PC-3 (cell line): ENCODE results near the gene FOXM1. TPM values are rescaled to one million over a fixed set of nuclear protein-coding genes. Genes with fewer than 3 reads are reported as not detected.
A peak's percentile ranks its signal among the peaks of the same experiment; 100 is the strongest.

Experiments used
- ATAC-seq: fragments of 200-7000 bp; cut with Tn5 transposase; 2 replicates; pipeline ENCODE4 v1.9.1; 2020; ENCODE audit warnings: mild to moderate bottlenecking, moderate library complexity
- BruUV-seq: library from RNA; stranded (reverse); fragments of 400-500 nt; replicated peaks from 2 replicates; lab custom pipeline; 2021; lab: Mats Ljungman, UMichigan
- CTCF ChIA-PET: fragments of 300-600 bp; sonication (Branson Sonifier 250); formaldehyde crosslinking; loops from one replicate; lab custom pipeline; 2022; ENCODE audit warnings: antibody characterized with exemption; lab: Charles Lee
- POLR2A ChIA-PET: fragments of 300-600 bp; sonication (Branson Sonifier 250); formaldehyde crosslinking; loops from one replicate; lab custom pipeline; 2022; ENCODE audit warnings: antibody characterized with exemption; ENCODE audit not compliant: unreplicated experiment; lab: Charles Lee
- DNase-seq: peaks from one replicate; pipeline ENCODE4 v3.0.0-alpha.2; 2015
- H2AFZ ChIP-seq: fragments of 300-600 bp; sonication (generic); 2 replicates; pipeline ENCODE4 v1.6.0; 2016; ENCODE audit warnings: antibody characterized with exemption, low read length
- H3F3A ChIP-seq: fragments of 300-600 bp; sonication (generic); one replicate; pipeline ENCODE4 v1.6.0; 2017; ENCODE audit warnings: antibody characterized with exemption, low read length, control low read depth, mild to moderate bottlenecking; ENCODE audit not compliant: unreplicated experiment
- H3K27ac ChIP-seq: fragments of 300-600 bp; sonication (generic); 2 replicates; pipeline ENCODE4 v1.5.1; 2016; ENCODE audit warnings: mild to moderate bottlenecking, low read length
- H3K27me3 ChIP-seq: fragments of 300-600 bp; sonication (generic); 2 replicates; pipeline ENCODE4 v1.6.1; 2016; ENCODE audit warnings: low read length, mixed read lengths
- H3K36me3 ChIP-seq: fragments of 300-600 bp; sonication (generic); 2 replicates; pipeline ENCODE4 v1.6.1; 2016; ENCODE audit warnings: low read depth, mixed run types, low read length, mixed read lengths
- H3K4me1 ChIP-seq: fragments of 300-600 bp; sonication (generic); 2 replicates; pipeline ENCODE4 v1.5.1; 2016; ENCODE audit warnings: low read length; ENCODE audit not compliant: insufficient read depth
- H3K4me2 ChIP-seq: fragments of 300-600 bp; sonication (generic); 2 replicates; pipeline ENCODE4 v1.6.0; 2016; ENCODE audit warnings: low read length
- H3K4me3 ChIP-seq: fragments of 300-600 bp; sonication (generic); 2 replicates; pipeline ENCODE4 v1.5.1; 2016; ENCODE audit warnings: mild to moderate bottlenecking, low read length, mixed read lengths
- H3K79me2 ChIP-seq: fragments of 300-600 bp; sonication (generic); 2 replicates; pipeline ENCODE4 v1.6.1; 2017; ENCODE audit warnings: low read length, mixed read lengths
- H3K9ac ChIP-seq: fragments of 300-600 bp; sonication (generic); 2 replicates; pipeline ENCODE4 v1.6.0; 2016; ENCODE audit warnings: mild to moderate bottlenecking, low read length
- H3K9me2 ChIP-seq: fragments of 300-600 bp; sonication (generic); replicated peaks from 2 replicates; pipeline ENCODE4 v1.6.1; 2016; ENCODE audit warnings: mixed run types, low read length, mixed read lengths
- H3K9me3 ChIP-seq: fragments of 300-600 bp; sonication (generic); 2 replicates; pipeline ENCODE4 v1.6.1; 2016; ENCODE audit warnings: low read length, mixed read lengths
- H4K20me1 ChIP-seq: fragments of 300-600 bp; sonication (generic); 2 replicates; pipeline ENCODE4 v1.6.1; 2016; ENCODE audit warnings: low read length, mixed read lengths
- EZH2 ChIP-seq: fragments of 300-600 bp; sonication (generic); IDR thresholded peaks from one replicate; pipeline ENCODE4 v1.6.1; 2017; ENCODE audit warnings: antibody characterized with exemption, mild to moderate bottlenecking, low read length; ENCODE audit not compliant: unreplicated experiment
- EZH2phosphoT487 ChIP-seq: fragments of 300-600 bp; sonication (generic); IDR thresholded peaks from 2 replicates; pipeline ENCODE4 v1.6.1; 2018; ENCODE audit warnings: mild to moderate bottlenecking, antibody characterized with exemption, low read length, borderline replicate concordance
- intact Hi-C: fragments of 100-400 bp; cut with micrococcal nuclease; formaldehyde crosslinking; loops from 2 replicates; pipeline ENCODE4 v1.9.0; 2023
- total RNA-seq: library from RNA; depleted of rRNA; stranded (reverse); fragments of >200 nt; gene quantifications from 2 replicates; pipeline ENCODE4 v1.2.3, GENCODE V29; 2014
- TF ChIP-seq, protein P1 (sequence below): fragments of 300-600 bp; sonication (generic); conservative IDR thresholded peaks from 2 replicates; pipeline ENCODE4 v1.5.1; 2017; ENCODE audit warnings: antibody characterized with exemption, low read depth, mild to moderate bottlenecking, low read length

The FOXM1 gene
- total RNA-seq, 1 experiment from 2014 or later = 71.4 TPM

DNA sequence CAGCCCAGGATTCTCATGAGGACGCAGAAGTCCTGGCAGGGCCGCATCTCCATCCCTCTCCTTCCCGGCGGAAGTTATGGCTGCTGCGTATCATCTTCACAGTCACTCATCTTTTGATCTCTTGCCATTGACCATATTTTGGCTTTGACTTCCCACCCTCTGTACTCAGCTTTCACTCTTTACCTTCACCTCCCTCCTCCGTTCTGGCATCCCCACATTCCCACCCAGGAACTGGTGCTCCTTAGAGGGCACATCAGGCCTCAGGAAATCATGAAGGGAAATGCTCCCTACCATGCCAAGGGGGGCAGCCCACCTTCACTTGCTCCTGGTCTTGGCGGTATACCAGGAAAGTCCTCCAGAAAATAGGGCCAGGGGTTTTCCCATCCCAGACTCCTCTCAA lies 21.4 kb downstream of the FOXM1 start:
- CTCF ChIA-PET = no interaction called here

DNA sequence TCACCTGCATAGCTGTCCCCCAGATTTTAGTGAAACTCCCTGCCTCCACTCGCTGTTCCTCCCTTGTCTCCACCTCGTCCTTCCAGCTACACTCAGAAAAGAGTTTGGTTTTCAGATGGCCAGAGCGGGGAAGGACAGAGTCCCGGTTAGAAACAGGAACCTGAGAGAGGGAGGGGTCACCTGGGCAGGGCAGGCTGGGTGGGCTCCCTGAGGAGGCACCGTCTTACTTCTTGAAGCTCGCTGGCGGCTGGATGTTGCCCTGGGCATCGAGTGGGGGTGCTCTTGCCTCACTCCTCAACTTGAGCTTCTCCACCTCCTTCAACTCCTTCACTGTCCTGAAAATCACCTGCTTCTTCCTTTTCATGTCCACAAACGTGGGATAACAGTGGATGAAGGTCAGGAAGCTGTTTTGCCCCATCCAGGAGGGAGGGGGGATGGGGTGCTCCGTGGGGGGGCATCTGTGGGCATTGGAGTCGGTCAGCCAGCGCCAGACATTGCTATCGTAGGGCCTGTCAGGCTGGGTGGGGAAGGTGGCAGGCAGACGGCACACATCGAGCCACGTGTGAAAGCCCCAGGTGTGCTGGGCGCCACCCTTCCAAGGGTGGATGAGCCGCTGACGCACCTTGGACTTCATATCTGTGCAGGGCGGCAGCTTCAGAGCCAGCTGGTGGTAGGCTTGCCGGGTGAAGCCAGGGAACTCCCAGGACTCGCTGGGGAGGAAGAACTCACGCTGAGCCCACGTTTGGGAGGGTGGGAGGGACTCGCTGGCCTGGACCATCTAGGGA lies 22.1 kb downstream of the FOXM1 start:
- Histone ChIP-seq H3K36me3 (peaks cover 15% of the 10 kb centered on the region; the same call in 1 of the 2 replicates), H2AFZ (no peak overlapping the region), H3K9ac (no peak overlapping the region), H4K20me1 (no peaks in the 10 kb centered on the region), H3K79me2 (no peaks in the 10 kb centered on the region), H3K27ac (no peak overlapping the region), H3K9me2 (no peaks in the 10 kb centered on the region), H3K9me3 (no peaks in the 10 kb centered on the region), H3K4me1 (no peaks in the 10 kb centered on the region), H3F3A (no peaks in the 10 kb centered on the region), H3K4me3 (no peak overlapping the region), H3K4me2 (no peak overlapping the region), H3K27me3 (no peaks in the 10 kb centered on the region)
- POLR2A ChIA-PET = no interaction called here
- CTCF ChIA-PET = no interaction called here
- no peak for TF ChIP-seq EZH2phosphoT487
- no peak for TF ChIP-seq EZH2
- TF ChIP-seq, protein P1, sequence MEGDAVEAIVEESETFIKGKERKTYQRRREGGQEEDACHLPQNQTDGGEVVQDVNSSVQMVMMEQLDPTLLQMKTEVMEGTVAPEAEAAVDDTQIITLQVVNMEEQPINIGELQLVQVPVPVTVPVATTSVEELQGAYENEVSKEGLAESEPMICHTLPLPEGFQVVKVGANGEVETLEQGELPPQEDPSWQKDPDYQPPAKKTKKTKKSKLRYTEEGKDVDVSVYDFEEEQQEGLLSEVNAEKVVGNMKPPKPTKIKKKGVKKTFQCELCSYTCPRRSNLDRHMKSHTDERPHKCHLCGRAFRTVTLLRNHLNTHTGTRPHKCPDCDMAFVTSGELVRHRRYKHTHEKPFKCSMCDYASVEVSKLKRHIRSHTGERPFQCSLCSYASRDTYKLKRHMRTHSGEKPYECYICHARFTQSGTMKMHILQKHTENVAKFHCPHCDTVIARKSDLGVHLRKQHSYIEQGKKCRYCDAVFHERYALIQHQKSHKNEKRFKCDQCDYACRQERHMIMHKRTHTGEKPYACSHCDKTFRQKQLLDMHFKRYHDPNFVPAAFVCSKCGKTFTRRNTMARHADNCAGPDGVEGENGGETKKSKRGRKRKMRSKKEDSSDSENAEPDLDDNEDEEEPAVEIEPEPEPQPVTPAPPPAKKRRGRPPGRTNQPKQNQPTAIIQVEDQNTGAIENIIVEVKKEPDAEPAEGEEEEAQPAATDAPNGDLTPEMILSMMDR = no peak
- intact Hi-C loops = no loop called here
- no peak for ATAC-seq
- DNase-seq = no peak
- BruUV-seq = no TSS peak

More for the DNA sequence above, 21.4 kb downstream of the FOXM1 start:
- Histone ChIP-seq H3K9ac (no peak overlapping the region), H3K4me3 (no peak overlapping the region), H3K9me3 (no peaks in the 10 kb centered on the region), H3K9me2 (no peaks in the 10 kb centered on the region), H3K4me1 (no peaks in the 10 kb centered on the region), H4K20me1 (no peaks in the 10 kb centered on the region), H3K4me2 (no peak overlapping the region), H3K27me3 (no peaks in the 10 kb centered on the region), H3K79me2 (no peaks in the 10 kb centered on the region), H2AFZ (no peak overlapping the region), H3F3A (no peaks in the 10 kb centered on the region), H3K27ac (no peak overlapping the region), H3K36me3 (peaks cover 17% of the 10 kb centered on the region; the same call in 1 of the 2 replicates)
- intact Hi-C loops = no loop called here
- DNase-seq (no peak), ATAC-seq (no peak)
- no TSS peak for BruUV-seq
- POLR2A ChIA-PET = no interaction called here
- no peak for TF ChIP-seq EZH2phosphoT487
- TF ChIP-seq EZH2 = no peak
- TF ChIP-seq, protein P1 = no peak

DNA sequence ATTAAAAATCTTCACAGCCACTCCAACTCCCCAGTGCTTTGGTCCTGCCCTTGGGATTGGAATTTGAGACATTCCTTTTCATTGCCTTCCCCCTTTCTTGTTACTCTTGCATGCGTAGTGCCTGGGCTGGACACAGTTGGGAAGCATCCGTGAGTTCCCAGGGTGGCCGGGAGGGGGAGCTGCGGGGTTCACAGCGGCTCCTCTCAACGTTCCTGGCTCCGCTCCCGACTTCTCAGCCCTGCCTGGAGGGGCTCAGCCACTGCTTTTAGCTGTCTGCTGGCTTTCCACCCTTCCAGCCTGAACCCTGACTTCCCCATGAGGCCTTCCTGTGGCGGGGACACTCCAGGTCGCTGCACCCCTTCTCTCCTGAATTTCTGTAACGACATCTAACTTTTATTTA lies 23.3 kb downstream of the FOXM1 start:
- no peaks in the 10 kb centered on the region for H3F3A ChIP-seq
- DNase-seq (peak; percentile 68), ATAC-seq (peak; percentile 82)
- no peak for TF ChIP-seq EZH2
- TF ChIP-seq, protein P1 = peak; percentile 73
- POLR2A ChIA-PET = no interaction called here
- no peaks in the 10 kb centered on the region for H3K27me3 ChIP-seq
- no peaks in the 10 kb centered on the region for H3K9me2 ChIP-seq
- peaks cover 3% of the 10 kb centered on the region; the same call in 1 of the 2 replicates for H3K36me3 ChIP-seq
- H2AFZ ChIP-seq = no peak overlapping the region
- H3K79me2 ChIP-seq = no peaks in the 10 kb centered on the region
- no TSS peak for BruUV-seq
- H4K20me1 ChIP-seq = no peaks in the 10 kb centered on the region
- intact Hi-C loops = no loop called here
- H3K4me2 ChIP-seq = no peak overlapping the region
- H3K27ac ChIP-seq = no peak overlapping the region
- CTCF ChIA-PET = interaction anchor here (0.6 to 0.7 kb wide), 2 partner anchors 29 to 99 kb away, joined by 3 read pairs; no protein-coding TSS in a partner anchor
- no peak overlapping the region for H3K4me3 ChIP-seq
- no peaks in the 10 kb centered on the region for H3K4me1 ChIP-seq
- no peak overlapping the region for H3K9ac ChIP-seq
- H3K9me3 ChIP-seq = no peaks in the 10 kb centered on the region
